ENCODE data around the gene EPN2. TPM values are rescaled to one million over a fixed set of nuclear protein-coding genes. Genes with fewer than 3 reads are reported as not detected.

Gene EPN2
- total and polyA plus RNA-seq, 10 of the 15 experiments (the other 5 are each of a cell fraction or from before 2014, with no cell fraction given) = 0.26 to 8.4 (median 4.7) TPM

GRCh38 chr17:19299866-19300265 lies 62.7 kb downstream of the EPN2 start (continued):
- TF ChIP-seq SUPT20H (IDR thresholded peaks at IDR 0.05; ENCODE audit: borderline replicate concordance, control insufficient read depth, low read depth, low read length) = no peak

- H3K4me3 ChIP-seq = no peak overlapping the region
- ChIA-PET CTCF (interaction anchor here (1.0 to 1.2 kb wide), 4 partner anchors 16 to 147 kb away, joined by 3 to 5 read pairs (median 3); no protein-coding TSS in a partner anchor), POLR2A (no interaction called here), RAD21 (ENCODE audit: unreplicated experiment) (no interaction called here), SMC1A (ENCODE audit: uncharacterized antibody, unreplicated experiment) (interaction anchor here (0.6 to 2.5 kb wide), 7 partner anchors 9 to 98 kb away, joined by 3 to 11 read pairs (median 3); partner anchors contain the start of gene B9D1)
- TF ChIP-seq ZNF274 (IDR thresholded peaks at IDR 0.05; ENCODE audit: insufficient read depth, insufficient read length) (no peak), ZNF384 (IDR thresholded peaks at IDR 0.05; ENCODE audit: borderline replicate concordance, low read depth, low read length) (no peak), BCLAF1 (IDR thresholded peaks at IDR 0.05) (no peak), CBFB (IDR thresholded peaks at IDR 0.05; ENCODE audit: low read depth) (no peak), ZNF592 (IDR thresholded peaks at IDR 0.05) (no peak), TCF12 (IDR thresholded peaks at IDR 0.05; ENCODE audit: low read depth, low read length) (no peak), EGR1 (IDR thresholded peaks at IDR 0.05; ENCODE audit: borderline replicate concordance in 1 of 2, low read depth in 2 of 2, low read length in 2 of 2) (no peak), SUZ12 (IDR thresholded peaks at IDR 0.05; ENCODE audit: unreplicated experiment) (no peak), RUNX3 (IDR thresholded peaks at IDR 0.05; ENCODE audit: low read length) (no peak), TBL1XR1 (IDR thresholded peaks at IDR 0.05; ENCODE audit: low read depth, low read length) (no peak), POLR2AphosphoS2 (IDR thresholded peaks at IDR 0.05; ENCODE audit: low read depth, low read length) (no peak), EED (IDR thresholded peaks at IDR 0.05; ENCODE audit: low read depth) (no peak), RAD21 (IDR thresholded peaks at IDR 0.05; ENCODE audit: insufficient read depth, low read depth, low read length) (no peak)
- no peaks in the 10 kb centered on the region for H3K79me2 ChIP-seq (ENCODE audit: control insufficient read depth, insufficient read depth, low read length)
- intact Hi-C loops (cut with micrococcal nuclease; ENCODE audit: unreplicated experiment) (no loop called here), in situ Hi-C loops (cut with MboI) (no loop called here)
- H3K9me3 ChIP-seq (replicated peaks; ENCODE audit: control insufficient read depth, insufficient read depth, low read length) = no peaks in the 10 kb centered on the region
- no peak overlapping the region for H3K4me2 ChIP-seq (ENCODE audit: control insufficient read depth, insufficient read depth)
- DNase-seq (ENCODE audit: low read depth, low spot score) (no peak), ATAC-seq (no peak), FAIRE-seq (no peak)
- no peak overlapping the region for H2AFZ ChIP-seq (ENCODE audit: control insufficient read depth, low read depth, low read length)
- H3K4me1 ChIP-seq (ENCODE audit: control insufficient read depth, insufficient read depth, low read length) = peaks cover 34% of the 10 kb centered on the region
- H3K9ac ChIP-seq (ENCODE audit: control insufficient read depth, insufficient read depth, low read length) = no peak overlapping the region
- WGBS (ENCODE audit: insufficient coverage, insufficient replicate concordance, low lambda C conversion rate, missing lambda C conversion rate) = 81% methylated on average over 5 of the region's 5 CpGs
- no TSS peak for BruUV-seq (replicated peaks)
- H3K27me3 ChIP-seq (replicated peaks in 1 of 2; ENCODE audit: control insufficient read depth in 2 of 2, insufficient read depth in 2 of 2, low read length in 1 of 2) = no peaks in the 10 kb centered on the region
- H4K20me1 ChIP-seq (ENCODE audit: control insufficient read depth, insufficient read depth) = peaks cover 3% of the 10 kb centered on the region; the same call in 1 of the 2 replicates
- H3K36me3 ChIP-seq (ENCODE audit: control insufficient read depth in 2 of 2, insufficient read depth in 2 of 2, low read length in 1 of 2) = no peaks in the 10 kb centered on the region
- no peak overlapping the region for H3K27ac ChIP-seq (ENCODE audit: control insufficient read depth, insufficient read depth)
These were observed 64.2 kb downstream of the EPN2 start for GRCh38 chr17:19301274-19301951.

Measured in GM12878 (cell line).